ENCODE measurements around the gene TGFBRAP1.

DNA sequence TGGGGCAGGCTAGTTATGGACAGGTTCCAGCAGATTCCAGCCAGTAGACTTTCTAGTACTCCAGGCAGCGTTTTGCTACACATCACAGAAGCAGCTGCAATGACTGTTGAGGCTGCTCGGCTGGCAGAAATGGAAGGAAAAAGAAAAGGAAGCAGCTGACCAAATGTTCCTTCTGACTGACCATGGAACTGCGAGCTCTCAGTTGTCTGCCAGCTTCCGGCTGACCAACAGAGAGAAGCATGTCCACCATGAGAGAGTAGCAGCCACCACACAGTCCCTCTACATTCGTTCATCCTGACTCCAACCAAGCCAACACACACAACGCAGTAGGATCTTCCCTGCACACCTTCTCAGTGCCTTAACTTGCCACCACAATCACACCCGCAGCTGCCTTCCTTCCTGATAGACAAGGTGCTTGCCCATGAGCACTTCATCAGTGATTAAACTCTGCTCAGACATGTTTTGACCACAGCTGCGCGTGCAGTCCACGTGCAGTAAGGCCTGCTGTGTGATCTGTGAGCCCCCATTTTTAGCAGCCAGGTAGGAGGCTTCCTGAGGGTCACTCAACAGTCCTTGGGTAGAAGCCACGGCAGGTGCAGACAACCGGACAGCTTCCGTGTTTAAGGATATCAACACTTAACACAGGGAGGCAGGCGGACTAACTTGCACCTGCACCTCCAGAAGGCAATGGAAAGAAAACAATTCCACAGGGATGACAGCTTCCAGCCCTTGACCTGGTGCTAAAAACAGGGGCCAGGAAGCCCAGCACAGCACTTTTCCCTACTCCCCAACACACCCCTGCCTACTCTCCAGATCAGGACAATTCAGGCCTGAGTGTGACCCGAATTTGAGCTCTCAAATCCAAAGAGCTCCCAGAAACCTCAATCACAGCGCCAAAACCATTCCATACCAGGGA is 996 bp downstream of the TGFBRAP1 start:
- TF ChIP-seq POLR2AphosphoS5 (IDR thresholded peaks at IDR 0.05) (peak in 2 of 3 donors; percentile 2 to 14), POLR2A (IDR thresholded peaks at IDR 0.05) (no peak), EP300 (IDR thresholded peaks at IDR 0.05) (no peak)
- TF ChIP-seq, protein P1, sequence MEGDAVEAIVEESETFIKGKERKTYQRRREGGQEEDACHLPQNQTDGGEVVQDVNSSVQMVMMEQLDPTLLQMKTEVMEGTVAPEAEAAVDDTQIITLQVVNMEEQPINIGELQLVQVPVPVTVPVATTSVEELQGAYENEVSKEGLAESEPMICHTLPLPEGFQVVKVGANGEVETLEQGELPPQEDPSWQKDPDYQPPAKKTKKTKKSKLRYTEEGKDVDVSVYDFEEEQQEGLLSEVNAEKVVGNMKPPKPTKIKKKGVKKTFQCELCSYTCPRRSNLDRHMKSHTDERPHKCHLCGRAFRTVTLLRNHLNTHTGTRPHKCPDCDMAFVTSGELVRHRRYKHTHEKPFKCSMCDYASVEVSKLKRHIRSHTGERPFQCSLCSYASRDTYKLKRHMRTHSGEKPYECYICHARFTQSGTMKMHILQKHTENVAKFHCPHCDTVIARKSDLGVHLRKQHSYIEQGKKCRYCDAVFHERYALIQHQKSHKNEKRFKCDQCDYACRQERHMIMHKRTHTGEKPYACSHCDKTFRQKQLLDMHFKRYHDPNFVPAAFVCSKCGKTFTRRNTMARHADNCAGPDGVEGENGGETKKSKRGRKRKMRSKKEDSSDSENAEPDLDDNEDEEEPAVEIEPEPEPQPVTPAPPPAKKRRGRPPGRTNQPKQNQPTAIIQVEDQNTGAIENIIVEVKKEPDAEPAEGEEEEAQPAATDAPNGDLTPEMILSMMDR (IDR thresholded peaks at IDR 0.05) = no peak

Measured in stomach (tissue), 4 donors.